Stimulated activated CD4-positive, alpha-beta T cell treated with anti-CD3 and anti-CD28 coated beads, Interleukin-2, amount 100 ng/mL, for 24 hours (primary cell): Measurements from ENCODE around the gene DEFB131B.
"Not testable (repeated sequence)": the region's sequence is repeated elsewhere in the genome, so short reads cannot be mapped to it uniquely, and the experiment has no call there.

Source experiments
- DNase-seq, 2 donors: peaks; one replicate each; pipeline ENCODE4 v3.0.0-alpha.2; 2020

DEFB131B gene

GRCh38 chr11:71878059-71878458 is at the start of gene DEFB131B:
DEFB131B (plus strand) TSS chr11:71878453; CDS start chr11:71878453, 0 bp downstream.
- DNase-seq, result not testable (repeated sequence)

- DNase-seq, result not testable (repeated sequence)
Measured at GRCh38 chr11:71829247-71829646, 49.0 kb upstream of the DEFB131B start.

GRCh38 chr11:71829686-71830085 is 48.6 kb upstream of the DEFB131B start:
- not testable (repeated sequence) for DNase-seq

- not testable (repeated sequence) for DNase-seq
Measured at GRCh38 chr11:71832811-71833210, 45.4 kb upstream of the DEFB131B start, which contains the start of gene DEFB108B. DEFB108B (plus strand) TSS chr11:71833200; CDS start chr11:71833200, 0 bp downstream.

GRCh38 chr11:71842720-71843119 is 35.5 kb upstream of the DEFB131B start:
- DNase-seq, result not testable (repeated sequence)

GRCh38 chr11:71843355-71843754 is 34.9 kb upstream of the DEFB131B start:
- not testable (repeated sequence) for DNase-seq

- no peak for DNase-seq
Measured at GRCh38 chr11:71843858-71844257, 34.4 kb upstream of the DEFB131B start.

- DNase-seq, result not testable (repeated sequence)
Measured at GRCh38 chr11:71853895-71854294, 24.4 kb upstream of the DEFB131B start.

GRCh38 chr11:71855880-71856279 is 22.4 kb upstream of the DEFB131B start:
- not testable (repeated sequence) for DNase-seq

GRCh38 chr11:71860835-71861234 is 17.4 kb upstream of the DEFB131B start:
- DNase-seq, result not testable (repeated sequence)

- not testable (repeated sequence) for DNase-seq
Measured at GRCh38 chr11:71863978-71864627, 14.2 kb upstream of the DEFB131B start.

GRCh38 chr11:71867209-71867608 is 11.0 kb upstream of the DEFB131B start:
- DNase-seq, result not testable (repeated sequence)

GRCh38 chr11:71869931-71870330 is 8.3 kb upstream of the DEFB131B start:
- DNase-seq, result not testable (repeated sequence)

- not testable (repeated sequence) for DNase-seq
Measured at GRCh38 chr11:71870661-71871060, 7.6 kb upstream of the DEFB131B start.

GRCh38 chr11:71876262-71876661 is 2.0 kb upstream of the DEFB131B start:
- DNase-seq, result not testable (repeated sequence)

GRCh38 chr11:71885806-71886205 is 7.6 kb downstream of the DEFB131B start:
- not testable (repeated sequence) for DNase-seq

- DNase-seq, result not testable (repeated sequence)
Measured at GRCh38 chr11:71888335-71889010, 10.2 kb downstream of the DEFB131B start.

- not testable (repeated sequence) for DNase-seq
Measured at GRCh38 chr11:71889181-71889872, 11.1 kb downstream of the DEFB131B start.

GRCh38 chr11:71895961-71896360 is 17.7 kb downstream of the DEFB131B start:
- no peak for DNase-seq

GRCh38 chr11:71901137-71901536 is 22.9 kb downstream of the DEFB131B start:
- DNase-seq, result not testable (repeated sequence)

GRCh38 chr11:71908218-71908617 is 30.0 kb downstream of the DEFB131B start:
- no peak for DNase-seq

- not testable (repeated sequence) for DNase-seq
Measured at GRCh38 chr11:71910775-71911174, 32.5 kb downstream of the DEFB131B start.

GRCh38 chr11:71911321-71911985 is 33.2 kb downstream of the DEFB131B start:
- peak; percentile 81 to 82 for DNase-seq
